Gastroesophageal sphincter (tissue), 4 donors: ENCODE results near the gene ANKH. TPM values are rescaled to one million over a fixed set of nuclear protein-coding genes. Genes with fewer than 3 reads are reported as not detected.

Experiments used
- ATAC-seq: fragments of 150-250 bp; one replicate; pipeline ENCODE4 v1.9.1; 2016; ENCODE audit warnings: mild to moderate bottlenecking, moderate library complexity
- H3K27ac ChIP-seq, 4 donors: fragments of 200-600 bp; sonication (generic) in 3 of 4; 1 replicate in 3 of 4; 2 replicates in 1 of 4; pipeline ENCODE4 v1.5.1; 2016 to 2019
- H3K27me3 ChIP-seq: fragments of 200-600 bp; sonication (generic); one replicate; pipeline ENCODE4 v1.5.1; 2019
- H3K36me3 ChIP-seq, 2 donors: fragments of 200-600 bp; sonication (generic); one replicate each; pipeline ENCODE4 v1.5.1; 2019; ENCODE audit warnings: control low read depth in 1 of 2
- H3K4me1 ChIP-seq, 3 donors: fragments of 200-600 bp; sonication (generic); 1 replicate in 2 of 3; 2 replicates in 1 of 3; pipeline ENCODE4 v1.5.1; 2016 to 2019; ENCODE audit warnings: control low read depth in 2 of 3
- H3K4me3 ChIP-seq, 2 donors: fragments of 200-600 bp; sonication (generic); one replicate each; pipeline ENCODE4 v1.5.1; 2019; ENCODE audit warnings: mild to moderate bottlenecking in 1 of 2, moderate library complexity in 1 of 2
- H3K9me3 ChIP-seq, 3 donors: fragments of 200-600 bp; sonication (generic); one replicate each; pipeline ENCODE4 v1.5.1; 2017 to 2019; ENCODE audit warnings: control low read depth in 2 of 3
- CTCF ChIP-seq, 4 experiments: fragments of 200-600 bp in 2 of 4; fragments of 450-650 bp in 2 of 4; sonication (generic) in 1 of 4; IDR thresholded peaks; one replicate each; pipeline ENCODE4 v1.5.1; 2017 to 2019; ENCODE audit warnings: antibody characterized with exemption in 4 of 4, mild to moderate bottlenecking in 2 of 4, moderate library complexity in 2 of 4
- EP300 ChIP-seq: sonication (generic); formaldehyde crosslinking; IDR thresholded peaks from one replicate; pipeline ENCODE4 v1.6.1; 2017; ENCODE audit warnings: antibody characterized with exemption, mild to moderate bottlenecking
- POLR2A ChIP-seq, 2 donors: fragments of 450-650 bp; IDR thresholded peaks; one replicate each; pipeline ENCODE4 v1.6.1; 2017; ENCODE audit warnings: antibody characterized with exemption in 2 of 2, mild to moderate bottlenecking in 2 of 2, moderate library complexity in 1 of 2
- POLR2AphosphoS5 ChIP-seq: sonication (generic); formaldehyde crosslinking; IDR thresholded peaks from one replicate; pipeline ENCODE4 v1.6.1; 2017; ENCODE audit warnings: antibody characterized with exemption
- WGBS, 2 donors: methylation state at CpG; one replicate each; pipeline ENCODE4 v1.1.5; 2018; ENCODE audit warnings: low coverage in 1 of 2; 5-methylcytosine and 5-hydroxymethylcytosine counted together
- total RNA-seq, 4 donors: library from RNA; depleted of rRNA; stranded (reverse); fragments of >200 nt; gene quantifications; one replicate each; pipeline ENCODE4 v1.1.0, GENCODE V29; 2016

Gene ANKH
- total RNA-seq, 4 donors from 2014 or later, result 30.0 to 45.2 (median 36.0) TPM

GRCh38 chr5:14702238-14702839, 169.2 kb downstream of the ANKH start:
- TF ChIP-seq POLR2A (IDR thresholded peaks at IDR 0.05), result no peak
- TF ChIP-seq POLR2AphosphoS5, result no peak
- no peak for TF ChIP-seq CTCF (IDR thresholded peaks at IDR 0.05)
- no peak for TF ChIP-seq EP300
- no peaks in the 10 kb centered on the region for H3K9me3 ChIP-seq
- H3K4me1 ChIP-seq, result peaks cover 0 to 25% (median 0%) of the 10 kb centered on the region in 3 donors
- H3K4me3 ChIP-seq, result no peak overlapping the region
- WGBS, 2 donors, result 91 to 96% methylated on average over 4 to 9 of the region's 11 CpGs
- no peak overlapping the region for H3K27ac ChIP-seq
- ATAC-seq, result no peak
- no peaks in the 10 kb centered on the region for H3K27me3 ChIP-seq
- peaks cover 0 to 52% of the 10 kb centered on the region in 2 donors for H3K36me3 ChIP-seq

- no peak overlapping the region for H3K27ac ChIP-seq
- no peak for ATAC-seq
- TF ChIP-seq POLR2A (IDR thresholded peaks at IDR 0.05), result no peak
- no peak for TF ChIP-seq EP300
- no peak for TF ChIP-seq POLR2AphosphoS5
- TF ChIP-seq CTCF (IDR thresholded peaks at IDR 0.05), result no peak
- no peaks in the 10 kb centered on the region for H3K27me3 ChIP-seq
- no peaks in the 10 kb centered on the region for H3K9me3 ChIP-seq
- H3K4me1 ChIP-seq, result peaks cover 0 to 17% (median 0%) of the 10 kb centered on the region in 3 donors
- no peak overlapping the region for H3K4me3 ChIP-seq
- WGBS, 2 donors, result 100% methylated on average over 3 to 4 of the region's 10 CpGs
- peaks cover 0 to 54% of the 10 kb centered on the region in 2 donors for H3K36me3 ChIP-seq
These were observed 170.0 kb downstream of the ANKH start for GRCh38 chr5:14701556-14701955.

- H3K36me3 ChIP-seq, result peaks cover 0 to 60% of the 10 kb centered on the region in 2 donors
- H3K4me3 ChIP-seq, result no peak overlapping the region
- WGBS, 2 donors, result 42 to 57% methylated on average over 4 to 11 of the region's 13 CpGs
- H3K27ac ChIP-seq, result no peak overlapping the region
- H3K27me3 ChIP-seq, result no peaks in the 10 kb centered on the region
- H3K4me1 ChIP-seq, result peaks cover 0 to 13% (median 0%) of the 10 kb centered on the region in 3 donors
- H3K9me3 ChIP-seq, result no peaks in the 10 kb centered on the region
- ATAC-seq, result peak; percentile 22
- TF ChIP-seq CTCF (IDR thresholded peaks at IDR 0.05) (no peak), POLR2A (IDR thresholded peaks at IDR 0.05) (no peak), EP300 (no peak), POLR2AphosphoS5 (no peak)
These were observed 170.8 kb downstream of the ANKH start for GRCh38 chr5:14700478-14701436.

- Histone ChIP-seq H3K4me3 (no peak overlapping the region), H3K4me1 (peaks cover 0 to 13% (median 0%) of the 10 kb centered on the region in 3 donors), H3K27ac (no peak overlapping the region), H3K27me3 (no peaks in the 10 kb centered on the region), H3K9me3 (no peaks in the 10 kb centered on the region), H3K36me3 (peaks cover 0 to 53% of the 10 kb centered on the region in 2 donors)
- 95 to 96% methylated on average over 5 to 8 of the region's 8 CpGs for WGBS, 2 donors
- no peak for ATAC-seq
- TF ChIP-seq POLR2A (IDR thresholded peaks at IDR 0.05) (no peak), POLR2AphosphoS5 (no peak), EP300 (no peak), CTCF (IDR thresholded peaks at IDR 0.05) (no peak)
These were observed 171.7 kb downstream of the ANKH start for GRCh38 chr5:14699807-14700400.
